RCC 7860 (cell line): ENCODE results near the gene USH2A.
A peak's percentile ranks its signal among the peaks of the same experiment; 100 is the strongest.

Source experiments
- DNase-seq: peaks from one replicate; pipeline ENCODE4 v3.0.0-alpha.2; 2015; ENCODE audit warnings: low spot score
- FAIRE-seq: peaks from 2 replicates; lab custom pipeline; 2012; peaks lifted over from hg19 to GRCh38; lab: Jason Lieb, UNC

USH2A gene

DNA sequence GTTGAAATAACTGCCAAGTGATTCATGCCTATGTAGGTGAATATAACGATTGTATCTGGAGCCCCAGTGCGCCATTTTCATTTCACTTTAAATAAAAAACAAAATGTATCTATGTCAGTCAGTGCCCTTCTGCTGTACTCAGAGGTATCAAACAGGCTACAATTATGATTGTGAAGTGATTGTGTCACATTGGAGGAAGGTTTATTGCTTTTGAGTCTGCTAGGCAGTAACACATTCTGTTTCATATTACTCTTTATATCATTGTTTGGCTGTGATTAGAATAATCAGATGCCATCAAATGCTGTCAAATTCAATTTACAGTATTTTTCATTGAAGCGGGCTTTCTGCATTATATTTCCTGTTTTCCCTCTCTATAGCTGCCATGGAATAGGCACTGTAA lies 684.2 kb downstream of the USH2A start:
- no peak for DNase-seq
- FAIRE-seq = no peak

DNA sequence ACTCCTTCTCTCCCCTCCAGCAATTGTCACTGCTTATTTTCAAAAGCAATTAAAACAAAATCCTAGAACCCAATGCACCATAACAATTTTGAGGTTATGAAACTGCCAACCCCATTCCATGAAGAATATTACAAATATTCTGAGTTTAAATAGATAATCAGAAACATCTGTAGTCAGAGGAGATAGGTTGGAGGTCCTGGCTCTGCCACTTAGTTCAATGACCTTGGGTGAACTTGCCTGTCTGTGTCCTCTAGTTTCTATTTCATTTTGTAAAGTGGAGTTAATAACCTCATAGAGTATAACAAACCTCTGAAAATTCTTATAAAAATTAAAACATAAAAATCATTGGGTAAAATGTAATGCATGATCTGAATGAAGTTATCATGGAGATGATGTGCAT lies 691.5 kb downstream of the USH2A start:
- FAIRE-seq (no peak), DNase-seq (no peak)

DNA sequence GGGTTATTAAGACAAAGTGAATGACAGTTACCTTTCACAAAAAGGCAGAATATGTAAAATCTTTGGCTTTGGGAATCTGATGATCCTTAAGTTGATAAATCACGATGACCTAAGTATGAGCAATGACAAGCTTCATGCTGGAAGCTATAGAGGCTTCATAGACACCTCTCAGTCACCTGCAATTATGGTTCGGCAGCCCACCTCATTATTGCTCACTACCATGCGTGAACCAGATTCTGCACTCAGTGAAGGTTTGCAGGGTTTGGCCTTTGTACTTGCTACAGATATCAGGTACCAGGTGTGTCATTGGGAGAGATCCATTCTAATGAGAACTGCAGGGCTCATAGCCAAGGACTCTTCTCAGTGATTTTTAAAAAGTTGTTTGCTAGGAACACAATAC lies 692.6 kb downstream of the USH2A start:
- FAIRE-seq = no peak
- DNase-seq = no peak

DNA sequence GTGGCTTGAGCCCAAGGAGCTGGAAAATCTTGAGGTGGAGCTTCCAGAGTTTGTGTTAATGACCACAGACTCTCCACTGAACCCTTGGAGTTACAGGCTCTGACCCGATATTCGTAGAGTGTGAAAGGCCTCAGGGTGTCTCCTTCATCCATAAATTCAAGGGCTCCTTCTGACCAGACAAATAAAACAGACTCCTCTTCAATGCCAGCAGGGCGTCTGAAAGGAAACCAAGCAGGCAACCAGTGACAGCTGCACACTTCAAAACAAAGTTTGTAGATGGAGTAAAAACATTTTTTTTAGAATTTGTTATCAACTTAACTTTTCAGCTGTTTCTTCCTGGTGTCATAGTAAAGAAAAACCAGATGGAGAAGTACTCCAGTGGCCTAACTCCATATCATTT lies 695.1 kb downstream of the USH2A start:
- FAIRE-seq = no peak

DNA sequence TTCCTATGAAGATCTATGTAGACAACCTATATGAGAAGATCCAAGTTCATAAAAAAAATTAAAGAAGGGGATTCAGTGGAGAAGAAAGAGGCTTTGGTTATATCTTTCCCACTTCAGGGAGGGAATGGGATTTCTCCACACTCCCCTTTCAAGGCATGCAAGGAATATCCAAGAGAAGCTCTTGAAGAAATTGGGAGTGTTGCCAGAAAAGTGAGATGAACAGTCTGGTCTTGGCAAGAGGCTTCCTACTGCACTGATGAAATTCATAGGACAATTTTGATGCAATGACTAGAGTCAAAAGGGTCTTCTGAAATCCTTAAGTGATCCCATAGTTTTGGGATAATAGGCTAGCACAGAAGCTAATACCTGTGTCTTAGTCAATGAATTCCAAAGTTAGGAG lies 703.1 kb downstream of the USH2A start:
- FAIRE-seq (no peak), DNase-seq (no peak)

More for the DNA sequence above, 695.1 kb downstream of the USH2A start:
- no peak for DNase-seq

DNA sequence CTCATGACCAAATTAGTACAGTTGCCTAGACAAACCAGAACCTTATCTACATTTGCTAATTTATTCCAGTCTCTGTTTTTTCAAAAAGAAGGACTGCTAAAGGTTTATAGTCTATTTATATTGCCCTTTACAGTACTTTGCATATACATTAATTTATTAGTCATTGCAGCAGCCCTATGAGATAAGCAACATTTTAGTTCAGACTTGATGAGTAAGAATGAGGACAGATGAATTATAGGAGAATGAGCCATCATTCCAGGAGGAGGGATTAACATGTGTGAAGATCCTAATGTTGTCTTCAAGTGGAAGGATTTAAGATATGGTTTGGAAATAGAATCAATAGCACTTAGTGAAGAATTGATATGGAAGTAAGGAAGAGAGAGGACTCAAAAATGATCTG lies 703.7 kb downstream of the USH2A start:
- DNase-seq (no peak), FAIRE-seq (no peak)

DNA sequence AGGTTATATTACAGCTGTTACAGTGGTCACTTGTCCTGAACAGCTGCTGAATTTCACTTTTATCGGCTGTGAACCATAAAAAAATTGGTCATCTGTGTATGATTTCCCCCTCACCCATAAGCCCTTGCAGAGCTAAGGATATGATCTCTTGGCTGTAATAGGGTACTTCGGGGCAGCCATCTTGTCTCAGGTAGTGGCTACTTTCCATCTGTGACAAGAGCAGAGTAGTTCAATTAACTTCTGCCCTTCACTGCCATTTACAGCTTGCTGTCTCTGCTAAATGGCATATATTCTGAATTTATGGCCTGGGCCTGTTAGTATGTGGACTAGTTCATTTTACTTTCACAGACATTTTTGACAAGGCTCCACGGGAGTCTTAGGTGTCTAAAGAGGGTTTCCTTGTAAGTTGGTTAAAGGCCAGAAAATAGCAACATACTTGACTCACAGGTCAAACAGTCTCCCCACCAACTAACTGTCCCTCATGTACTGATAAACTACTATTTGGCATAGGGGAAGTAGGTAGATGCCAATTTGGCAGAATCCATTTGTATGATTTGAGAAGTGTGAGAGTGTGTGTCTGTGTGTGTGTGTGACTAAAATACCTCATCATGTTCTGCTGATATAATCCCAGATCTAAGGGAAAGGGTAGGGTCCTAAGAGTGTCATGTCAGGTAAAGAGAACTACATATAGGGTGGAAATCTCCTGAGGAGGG lies 704.5 kb downstream of the USH2A start:
- no peak for DNase-seq
- no peak for FAIRE-seq

DNA sequence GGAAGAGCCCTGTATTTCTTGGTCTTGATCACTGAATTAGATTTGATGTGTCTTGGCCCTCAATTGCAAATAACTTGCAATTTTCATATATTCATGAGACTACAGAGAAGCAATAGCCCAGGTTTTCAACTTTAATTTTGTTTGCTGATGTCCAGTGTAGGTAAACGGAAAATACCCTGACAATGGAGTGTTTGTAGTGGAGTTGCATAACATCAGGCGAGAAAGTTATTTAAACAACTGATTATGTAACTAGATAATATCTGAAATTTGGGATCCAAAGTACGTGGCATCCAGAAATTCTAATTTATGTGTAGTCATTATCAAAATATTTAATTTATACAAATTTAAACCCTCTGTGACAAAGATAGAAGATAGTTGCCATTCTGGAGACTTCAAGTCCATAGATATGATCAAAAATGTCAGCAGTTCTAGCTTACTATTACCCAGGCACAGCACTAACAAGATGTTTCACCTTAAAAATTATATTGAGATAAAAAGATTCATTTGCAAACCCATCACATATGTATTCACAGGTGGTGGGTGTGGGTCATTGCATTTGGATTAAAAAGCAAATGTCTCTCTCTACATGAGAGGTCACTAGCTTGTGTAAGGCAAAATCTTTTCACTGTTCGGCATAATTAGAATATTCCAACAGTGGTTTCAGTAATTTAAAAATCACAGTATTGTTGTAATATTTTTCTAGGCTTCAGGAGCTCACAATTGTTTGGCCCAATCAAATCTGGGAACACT lies 705.4 kb downstream of the USH2A start:
- FAIRE-seq (no peak), DNase-seq (no peak)

DNA sequence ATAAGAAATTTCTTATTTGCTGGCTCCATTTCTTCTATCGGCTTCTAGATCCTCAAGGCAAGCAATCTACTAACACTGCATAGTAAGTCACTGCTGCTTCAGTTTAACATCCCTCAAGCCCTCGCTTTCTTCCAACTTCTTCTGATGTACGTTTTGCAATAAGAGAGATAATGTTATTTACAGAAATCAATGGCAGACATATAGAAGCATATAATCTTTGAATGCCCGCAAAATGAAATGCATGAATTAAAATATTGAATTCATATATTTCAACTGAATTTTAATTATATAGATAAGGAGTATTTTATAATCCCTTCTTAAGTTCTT lies 712.4 kb downstream of the USH2A start:
- no peak for DNase-seq
- no peak for FAIRE-seq

DNA sequence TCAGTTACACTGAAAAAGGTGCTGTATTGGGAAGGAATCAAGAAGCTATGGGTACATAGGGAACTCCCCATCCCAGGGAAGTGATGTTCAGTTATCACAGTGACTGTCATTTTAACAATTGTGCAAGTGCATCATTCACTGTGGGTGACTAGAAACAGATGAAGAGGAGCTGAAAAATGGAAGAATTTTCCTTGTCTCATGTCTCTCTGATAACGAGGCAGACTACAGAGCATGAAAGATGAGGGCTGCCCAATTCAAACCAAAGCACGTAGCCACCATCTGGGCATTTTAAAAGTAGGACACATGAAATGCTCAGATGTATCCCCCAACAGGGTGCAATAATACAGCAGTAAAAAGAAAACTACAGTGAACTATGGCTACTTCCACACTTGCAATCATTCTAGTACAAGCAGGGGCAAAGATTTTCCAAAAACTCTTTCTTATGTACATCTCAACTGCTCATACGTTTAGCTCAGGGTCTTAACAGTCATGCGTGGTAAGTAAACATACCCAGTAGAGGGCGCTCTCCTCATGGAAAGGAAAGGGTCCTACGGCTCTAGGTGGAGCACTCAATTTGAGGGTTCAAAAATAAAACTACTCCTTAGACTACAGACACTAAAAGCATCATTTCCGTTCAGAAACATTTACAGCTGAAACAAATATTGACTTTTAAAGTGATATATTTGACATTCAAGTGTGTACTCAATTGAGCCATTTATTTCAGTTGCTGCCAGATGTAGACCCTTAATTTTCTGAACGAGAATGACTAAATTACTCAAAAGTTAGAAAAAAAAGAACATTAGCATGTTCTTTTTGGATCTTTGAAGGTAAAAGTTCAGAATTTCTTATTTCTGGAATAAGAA lies 713.0 kb downstream of the USH2A start:
- FAIRE-seq (no peak), DNase-seq (peak; percentile 34)

DNA sequence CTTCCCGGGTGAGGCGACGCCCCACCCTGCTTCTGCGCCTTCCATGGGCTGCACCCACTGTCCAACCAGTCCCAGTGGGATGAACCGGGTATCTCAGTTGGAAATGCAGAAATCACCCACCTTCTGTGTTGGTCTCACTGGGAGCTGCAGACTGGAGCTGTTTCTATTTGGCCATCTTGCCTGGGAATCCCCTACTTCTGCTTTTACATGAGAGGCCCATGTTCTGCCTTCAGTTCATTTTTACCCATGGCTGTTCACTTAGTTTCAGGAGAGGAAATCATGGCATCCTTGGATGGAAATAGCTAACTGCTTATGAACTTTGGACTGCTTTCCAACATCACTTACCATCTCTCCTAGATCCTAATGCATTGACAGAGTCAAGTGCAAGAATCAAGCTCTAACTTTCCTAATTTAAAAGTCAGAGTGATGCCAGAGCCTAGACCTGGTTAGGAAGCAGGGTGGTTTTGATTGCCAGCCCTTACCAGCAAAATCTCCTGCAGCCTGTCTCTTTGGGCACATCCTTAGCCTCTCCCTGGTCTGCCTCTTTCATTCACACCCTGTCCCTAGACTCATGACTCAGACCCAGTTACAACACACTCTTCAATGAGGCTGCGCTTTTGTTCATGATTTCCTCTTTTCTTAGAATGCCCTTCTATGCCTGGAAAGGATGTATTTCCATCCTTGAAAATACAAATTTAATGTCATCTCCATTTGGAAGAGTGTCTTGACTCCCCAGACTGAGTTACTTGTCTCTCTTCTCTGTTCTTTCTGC lies 719.0 kb downstream of the USH2A start:
- no peak for FAIRE-seq
- no peak for DNase-seq

DNA sequence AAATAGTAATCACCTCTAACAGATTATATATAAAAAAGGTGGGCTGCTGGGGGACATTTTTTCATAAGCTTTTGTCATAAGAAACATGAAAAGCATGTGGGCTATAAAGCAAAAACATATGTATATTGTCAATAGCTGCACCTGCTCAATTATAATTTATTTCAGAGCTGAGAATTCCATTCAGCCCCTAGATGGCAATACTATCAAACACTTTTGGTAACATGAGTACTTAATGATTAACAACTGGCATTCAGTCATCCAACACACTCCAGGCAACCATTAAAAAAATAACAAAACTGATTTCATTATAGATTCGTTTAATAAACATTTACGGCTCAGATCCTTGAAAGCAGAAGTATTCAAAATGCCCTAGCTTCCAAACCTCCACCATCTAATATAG lies 741.0 kb downstream of the USH2A start:
- DNase-seq (peak; percentile 14), FAIRE-seq (peak; percentile 50)

DNA sequence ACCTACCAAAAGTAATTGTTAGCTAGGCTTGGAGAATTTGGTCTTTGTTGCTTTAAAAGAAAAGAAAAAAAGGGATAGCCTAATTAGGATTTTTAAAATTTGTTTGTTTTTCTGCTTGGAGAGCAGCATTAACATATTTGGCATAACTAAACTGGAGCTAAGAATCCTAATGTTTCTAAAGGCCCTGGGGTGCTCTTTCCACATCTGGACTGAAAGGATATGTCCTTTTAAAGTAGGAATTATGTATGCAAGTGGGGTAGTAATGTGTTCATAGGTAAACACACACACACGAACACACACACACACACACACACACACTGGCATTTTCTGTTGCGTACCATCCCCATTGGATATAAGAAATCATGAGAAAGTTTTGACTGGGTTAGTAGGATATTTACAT lies 742.2 kb downstream of the USH2A start:
- FAIRE-seq = no peak
- no peak for DNase-seq

DNA sequence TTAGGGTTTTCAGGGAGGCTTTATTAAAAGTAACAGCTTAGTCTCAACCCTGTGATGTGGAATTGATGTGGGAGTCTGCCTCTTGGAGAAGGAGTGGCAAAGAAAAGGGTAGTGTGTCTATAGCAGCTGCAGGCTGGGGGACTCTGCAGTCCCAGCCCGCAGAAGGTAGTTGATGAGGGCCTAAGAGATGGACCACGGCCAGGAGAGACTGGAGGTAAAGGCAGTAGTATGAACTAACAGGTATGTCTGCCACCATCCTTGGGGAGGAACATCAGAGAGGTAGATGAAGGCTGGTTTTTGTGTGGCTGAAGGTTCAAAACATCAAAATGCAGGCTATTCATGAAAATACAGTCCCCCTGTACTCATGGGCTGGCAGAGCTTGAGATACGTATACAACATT lies 744.0 kb downstream of the USH2A start:
- DNase-seq (no peak), FAIRE-seq (no peak)

DNA sequence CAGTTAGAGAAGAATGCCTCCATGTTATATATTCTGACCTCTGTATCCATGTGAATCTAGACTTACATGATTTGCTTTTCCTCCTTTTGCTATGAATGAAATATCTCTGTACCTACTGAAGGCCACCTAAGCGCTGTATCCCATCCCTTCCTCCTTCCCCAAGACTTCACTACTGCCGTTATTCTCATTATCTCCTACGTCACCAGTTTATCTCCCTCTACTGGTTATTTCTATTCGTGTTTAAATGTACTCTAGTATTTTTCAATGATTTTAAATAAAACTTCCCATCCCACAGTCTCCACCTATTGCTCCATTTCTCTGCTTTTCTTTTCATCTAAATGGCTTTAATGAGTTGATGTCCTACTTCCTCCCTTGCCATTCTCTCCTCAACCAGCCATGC lies 746.1 kb downstream of the USH2A start:
- FAIRE-seq (no peak), DNase-seq (no peak)

DNA sequence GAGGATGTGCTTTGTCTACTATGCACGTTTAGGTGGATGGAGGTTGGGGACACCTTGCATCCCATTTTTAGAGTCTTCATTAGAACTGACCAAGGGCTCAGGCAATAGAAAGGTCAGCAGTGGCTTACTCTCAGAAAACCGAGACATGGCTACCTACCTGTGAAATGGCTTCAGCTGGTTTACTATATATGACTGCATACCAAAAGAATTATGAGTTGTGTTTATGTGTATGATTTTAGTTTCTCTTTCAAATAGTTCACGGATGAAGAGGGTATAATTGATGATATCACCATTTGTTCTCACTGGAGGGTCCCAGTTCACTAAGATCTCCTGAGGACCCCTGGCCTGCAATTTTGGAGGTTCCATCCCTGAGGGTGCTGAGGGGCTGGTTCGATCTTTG lies 749.3 kb downstream of the USH2A start:
- no peak for FAIRE-seq
- no peak for DNase-seq

DNA sequence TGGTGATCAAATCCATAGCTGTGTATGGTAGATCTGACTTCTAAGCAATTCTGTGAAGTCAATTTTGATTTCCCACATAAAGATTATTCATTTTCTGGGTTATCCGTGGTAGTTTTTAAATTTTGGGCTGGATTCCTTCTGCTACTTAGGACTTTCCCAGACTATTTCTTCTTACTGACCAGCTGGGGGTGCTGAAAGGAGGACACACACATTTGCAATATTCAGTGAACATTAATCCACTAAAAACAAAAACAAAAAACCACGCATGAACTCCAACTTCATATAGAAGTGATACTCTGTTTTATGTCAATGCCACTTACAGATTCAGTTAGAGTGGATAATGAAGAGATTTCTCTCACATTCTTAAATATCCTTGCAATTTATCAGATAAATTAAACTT lies 750.8 kb downstream of the USH2A start:
- DNase-seq (no peak), FAIRE-seq (no peak)

DNA sequence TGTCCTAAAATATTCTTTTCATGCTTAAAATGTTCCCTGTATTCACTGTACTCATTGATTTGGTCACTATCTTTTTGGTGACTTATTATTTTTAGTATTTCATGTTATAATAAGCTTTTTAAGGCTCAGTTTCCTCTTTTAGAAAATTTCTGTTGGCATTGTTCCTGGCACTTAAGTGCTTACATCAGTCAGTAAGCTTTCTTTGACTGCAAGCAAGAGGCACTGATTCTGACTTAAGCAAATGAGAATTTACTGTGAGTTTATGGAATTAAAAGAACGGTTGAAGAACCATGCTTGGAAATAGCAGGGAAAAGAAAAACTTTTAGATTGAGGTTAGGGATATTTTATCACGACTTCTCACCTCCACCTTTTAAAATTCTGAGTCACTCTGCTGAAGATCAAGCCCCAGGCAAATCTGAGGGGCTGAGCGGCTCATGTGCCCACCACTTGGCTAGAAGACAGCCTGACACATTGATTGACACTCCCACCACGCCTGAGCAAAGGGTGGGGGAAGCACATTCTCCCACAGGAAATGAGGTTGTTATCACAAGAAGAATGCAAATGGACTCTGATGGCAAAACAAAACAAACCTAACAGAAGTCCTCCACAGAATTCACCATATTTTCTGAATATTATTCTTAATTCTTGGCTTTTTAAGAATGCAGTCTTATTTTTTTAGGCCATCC lies 753.3 kb downstream of the USH2A start:
- FAIRE-seq (no peak), DNase-seq (no peak)

DNA sequence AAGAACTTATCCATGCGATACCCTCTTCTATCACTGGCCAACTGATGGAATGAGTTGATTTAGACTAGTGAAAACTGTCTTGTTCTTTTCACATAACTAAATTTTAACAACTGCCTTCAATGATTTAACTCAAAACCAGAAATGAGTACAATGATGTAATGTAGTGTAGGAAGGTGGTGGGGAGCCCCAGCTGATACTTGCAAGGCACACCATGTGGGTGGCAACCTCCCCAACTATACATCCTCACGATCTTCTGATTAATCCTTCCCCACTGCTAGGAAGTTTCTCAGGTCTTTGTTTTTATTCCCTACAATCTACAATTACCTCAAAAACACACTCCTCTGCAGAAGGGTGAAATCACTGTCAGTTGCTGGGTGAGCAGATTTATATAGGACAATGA lies 755.5 kb downstream of the USH2A start:
- no peak for DNase-seq
- FAIRE-seq = no peak

DNA sequence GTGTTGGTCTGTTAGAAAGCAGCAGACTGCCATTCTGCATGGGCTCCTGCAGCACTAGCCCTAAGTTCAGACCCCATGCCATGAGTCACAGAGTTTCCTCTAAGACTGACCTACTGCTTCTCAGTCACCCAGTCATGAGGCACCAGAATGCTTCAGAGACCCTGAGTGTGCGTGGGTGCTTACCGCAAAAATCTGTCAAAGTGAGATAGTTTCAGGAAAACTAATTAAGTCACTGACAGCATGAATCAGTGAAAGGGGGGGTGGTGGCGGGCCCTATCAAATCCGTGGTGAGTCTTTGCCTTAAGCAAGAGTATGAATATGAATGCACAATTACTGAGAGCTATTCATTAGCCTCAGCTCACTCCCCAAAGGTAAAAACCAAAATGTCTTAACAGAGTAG lies 758.0 kb downstream of the USH2A start:
- DNase-seq (peak; percentile 78), FAIRE-seq (peak; percentile 91)

DNA sequence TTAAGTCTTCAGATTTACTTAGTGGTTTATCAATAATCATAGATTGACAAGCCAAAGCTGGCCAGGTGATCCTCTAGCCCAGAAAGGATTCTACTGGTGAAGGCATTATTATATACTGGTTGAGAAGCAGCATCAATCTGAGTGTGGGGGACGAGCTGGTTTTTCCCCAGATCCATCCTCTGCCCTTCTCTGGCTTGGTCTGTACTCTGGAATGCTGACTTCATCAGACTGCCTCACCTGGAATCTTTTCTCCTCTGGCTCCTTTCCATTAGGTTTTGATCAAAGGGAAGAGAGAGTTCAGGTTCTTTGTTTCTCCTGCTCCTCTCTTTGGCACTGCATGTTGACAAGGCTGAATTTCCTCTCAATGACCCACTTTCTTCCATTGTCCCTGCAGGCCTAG lies 762.2 kb downstream of the USH2A start:
- FAIRE-seq (no peak), DNase-seq (no peak)
